Measurements from ENCODE around the gene FANCB.

Gene FANCB

DNA sequence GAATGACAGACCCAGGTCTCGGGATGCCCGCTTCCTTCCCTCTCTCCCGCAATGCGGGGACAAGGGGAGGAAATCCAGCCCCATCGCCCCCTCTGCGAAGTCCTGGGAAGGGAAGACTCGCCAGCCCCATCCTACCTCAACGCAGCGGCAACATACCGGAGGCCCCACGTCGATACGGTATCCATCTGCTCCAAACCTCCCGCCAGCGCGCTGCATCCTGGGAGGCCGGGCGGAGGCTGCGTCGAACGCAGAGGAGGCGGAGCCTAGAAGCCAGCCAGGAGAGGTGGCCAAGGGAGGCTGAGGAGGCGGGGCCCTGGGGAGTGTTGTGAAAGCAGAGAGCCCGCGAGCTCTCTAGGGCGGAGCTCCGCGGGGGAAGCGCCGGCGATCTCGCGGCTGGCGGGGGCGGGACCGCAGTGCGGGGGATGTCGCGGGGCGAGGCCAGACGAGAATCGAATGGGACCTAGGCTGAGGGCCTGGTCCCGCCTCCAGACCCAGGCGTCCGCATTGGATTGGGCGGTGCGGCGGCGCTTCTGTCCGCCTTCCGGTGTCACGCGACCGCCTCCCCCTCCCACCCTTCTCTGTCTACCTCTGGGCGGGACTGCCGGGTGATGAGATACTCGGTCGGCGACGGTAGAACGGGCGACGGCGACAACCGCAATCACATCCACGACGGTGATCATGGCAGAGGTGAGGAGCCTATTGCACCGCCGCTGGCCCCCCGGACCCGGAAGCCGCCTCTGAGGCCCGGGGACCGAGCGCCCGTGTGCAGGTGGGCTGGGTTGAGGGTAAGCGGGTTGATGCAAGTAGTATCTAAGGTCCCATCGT lies at the start of gene FANCB, which contains the start of gene MOSPD2:
Gene FANCB, minus strand, starts transcription at position 219 of the 825 bp plus-strand sequence. CDS start 7,559 bp downstream, outside the sequence.
Gene MOSPD2, plus strand, starts transcription at position 571 of the 825 bp plus-strand sequence. Its CDS starts 108 bp downstream, at position 679.
- peak; percentile 93 for DNase-seq

DNA sequence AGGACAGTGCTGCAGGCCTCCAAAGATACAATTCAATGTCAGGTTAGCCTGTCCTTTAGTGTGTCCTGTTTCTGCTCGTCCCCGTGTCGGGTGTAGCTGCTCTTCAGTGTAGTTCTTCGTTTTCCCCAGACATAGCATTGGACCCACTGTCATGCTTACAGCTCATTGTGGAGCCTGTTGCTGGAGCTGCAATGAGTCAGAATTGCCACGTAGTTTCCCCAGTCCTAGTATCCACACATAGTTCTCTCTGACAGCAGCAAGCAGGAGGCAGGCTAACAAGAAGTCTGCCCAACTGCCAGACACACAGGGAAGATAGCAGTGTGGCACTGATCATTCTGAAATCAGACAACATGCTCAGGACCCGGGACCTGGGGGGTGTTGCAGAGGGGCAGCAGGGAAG lies 49.6 kb upstream of the FANCB start:
- DNase-seq, result no peak

DNA sequence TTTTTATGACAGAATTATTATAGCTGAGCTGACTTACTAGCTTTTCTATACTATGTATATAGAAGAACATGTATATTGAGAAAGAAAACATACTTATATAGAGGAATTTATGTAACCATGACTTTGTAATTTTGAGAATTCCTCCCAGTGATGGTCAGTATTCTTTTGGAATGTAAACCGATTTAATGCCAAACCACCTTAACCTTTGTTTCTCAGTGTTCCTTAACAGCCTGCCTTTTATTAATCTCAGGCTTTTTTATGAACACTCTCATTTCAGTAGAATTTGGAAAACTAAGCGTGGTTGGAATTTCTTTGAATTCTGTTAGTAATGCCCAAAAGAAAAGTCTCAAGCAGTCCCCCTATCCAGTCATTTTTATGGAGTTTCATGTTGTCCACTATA lies 47.3 kb upstream of the FANCB start:
- no peak for DNase-seq

DNA sequence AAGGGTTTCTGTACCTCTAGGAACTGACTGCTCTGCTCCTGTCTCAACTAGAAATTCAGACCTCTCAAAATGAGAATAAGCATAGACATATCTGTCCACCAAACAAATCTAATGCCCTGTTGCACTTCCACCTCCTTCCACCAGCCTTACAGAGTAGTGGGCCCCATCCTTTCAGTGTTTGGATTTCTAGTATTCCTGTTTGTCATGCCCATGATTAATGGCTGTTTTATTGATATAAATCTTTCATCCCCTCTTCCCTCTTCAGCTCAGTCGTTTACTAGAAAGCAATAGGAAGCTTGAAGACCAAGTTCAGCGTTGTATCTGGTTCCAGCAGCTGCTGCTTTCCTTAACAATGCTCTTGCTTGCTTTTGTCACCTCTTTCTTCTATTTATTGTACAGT lies 46.5 kb upstream of the FANCB start:
- DNase-seq, result no peak

DNA sequence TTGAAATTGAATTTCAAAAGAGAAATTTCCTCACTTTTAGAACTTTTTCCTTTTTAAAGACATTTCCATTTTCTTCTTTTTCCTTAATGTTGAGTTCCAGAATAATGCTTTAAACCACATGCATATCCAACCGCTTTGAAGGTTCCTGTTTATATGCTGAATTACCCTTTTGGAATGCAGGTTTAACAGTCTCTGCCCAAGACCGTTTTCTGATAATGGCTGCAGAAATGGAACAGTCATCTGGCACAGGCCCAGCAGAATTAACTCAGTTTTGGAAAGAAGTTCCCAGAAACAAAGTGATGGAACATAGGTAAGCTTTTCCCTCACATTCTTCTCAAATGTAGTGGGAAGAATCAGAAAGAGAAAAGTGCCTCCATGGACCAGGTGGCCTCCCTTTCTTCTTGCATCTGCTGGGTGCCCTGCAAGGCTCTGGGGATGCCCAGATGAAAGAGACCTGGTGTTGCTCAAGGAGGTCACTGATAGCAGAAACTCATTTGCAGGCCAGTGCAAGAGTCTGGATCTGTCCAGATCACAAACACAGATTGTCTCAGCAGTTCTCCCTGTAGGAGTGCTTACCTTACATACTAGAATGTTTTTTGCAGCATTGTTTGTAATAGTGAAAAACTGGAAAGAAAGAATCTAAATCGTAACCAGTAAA lies 43.3 kb upstream of the FANCB start:
- no peak for DNase-seq

DNA sequence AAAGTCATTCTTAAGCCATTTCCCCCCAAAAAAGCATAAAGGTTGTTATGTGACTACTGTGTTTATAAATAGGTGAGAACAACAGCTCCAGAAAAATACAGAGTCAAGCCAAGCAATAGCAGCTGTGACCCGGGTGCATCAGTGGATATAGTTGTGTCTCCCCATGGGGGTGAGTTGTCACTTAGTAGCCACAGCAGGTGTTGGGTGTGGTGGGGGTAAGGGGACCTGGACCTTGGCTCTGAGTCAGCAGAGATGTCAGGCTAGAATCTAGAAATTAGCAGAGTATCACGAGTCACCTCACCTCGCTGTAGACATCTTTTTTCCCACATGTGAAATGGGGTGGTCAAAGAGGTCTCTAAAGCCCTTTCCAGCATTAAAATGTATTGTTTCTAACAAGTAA lies 42.7 kb upstream of the FANCB start:
- no peak for DNase-seq

DNA sequence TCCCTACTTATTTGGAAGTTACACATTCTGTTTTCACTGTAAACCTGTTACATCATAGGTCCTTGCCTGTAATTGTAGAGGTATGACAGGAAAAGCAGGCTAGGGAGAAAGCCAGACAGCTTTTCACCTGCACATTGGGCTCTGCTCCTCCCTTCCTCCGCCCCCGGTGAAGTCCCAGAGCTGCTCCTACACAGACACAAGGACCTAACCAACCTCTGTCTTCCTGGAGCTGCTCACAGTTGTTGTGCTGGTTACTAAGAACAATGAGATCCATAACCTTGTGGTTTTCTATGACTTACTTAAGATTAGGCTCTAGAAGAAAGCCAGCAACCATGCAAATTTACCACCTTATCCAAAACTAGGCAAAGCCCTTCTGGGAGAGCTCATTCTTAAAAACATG lies 40.4 kb upstream of the FANCB start:
- no peak for DNase-seq

DNA sequence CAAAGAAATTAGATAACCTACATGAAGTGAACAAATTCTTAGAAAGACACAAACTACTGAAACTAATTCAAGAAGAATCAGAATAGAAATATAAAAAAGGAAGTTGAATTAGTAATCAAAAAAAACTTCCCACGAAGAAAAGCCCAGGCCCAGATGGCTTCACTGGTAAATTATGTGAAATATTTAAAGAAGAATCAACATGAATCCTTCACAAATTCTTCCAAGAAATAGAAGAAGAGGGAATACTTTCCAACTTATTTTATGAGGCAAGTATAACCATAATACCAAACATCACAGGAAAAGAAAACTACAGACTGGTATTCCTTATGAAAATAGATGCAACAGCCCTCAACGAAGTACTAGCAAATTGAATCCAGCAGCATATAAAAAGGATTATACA lies 31.0 kb upstream of the FANCB start:
- no peak for DNase-seq

DNA sequence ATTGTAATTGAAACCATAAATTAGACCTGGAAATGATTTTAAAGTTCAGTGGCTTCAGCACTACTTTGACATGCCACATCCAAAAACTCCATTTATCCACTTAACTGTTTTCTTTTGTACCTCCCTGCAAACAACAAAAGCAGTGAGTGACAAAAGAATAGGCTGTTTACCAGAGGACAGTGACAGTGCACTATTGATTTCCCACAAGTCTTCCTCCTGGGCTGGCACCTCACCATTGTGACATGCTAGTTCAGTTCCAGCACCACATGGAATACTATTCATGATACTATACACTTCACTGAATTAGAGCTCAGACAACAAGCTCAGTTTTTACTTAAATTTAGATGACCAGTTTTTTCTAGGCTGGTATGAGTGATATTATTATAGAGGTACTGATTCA lies 29.7 kb upstream of the FANCB start:
- no peak for DNase-seq

DNA sequence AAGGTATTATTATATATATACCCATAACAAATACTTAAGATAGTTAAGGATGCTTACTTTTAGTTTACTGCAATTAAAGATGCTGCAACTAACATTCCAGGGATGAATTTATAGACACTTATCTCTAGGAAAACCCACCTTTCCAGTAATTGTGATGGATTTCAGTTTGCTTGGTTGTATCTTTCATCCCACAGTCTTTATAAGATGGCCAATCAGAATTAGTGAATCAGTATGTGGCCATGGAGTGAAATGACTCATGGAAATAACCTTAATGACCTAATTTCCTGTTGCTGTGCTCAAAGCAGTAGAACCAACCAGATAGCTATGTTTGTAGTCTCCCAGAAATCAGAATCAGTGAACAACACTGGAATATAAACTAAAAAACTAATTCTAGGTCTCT lies 26.7 kb upstream of the FANCB start:
- DNase-seq, result no peak

DNA sequence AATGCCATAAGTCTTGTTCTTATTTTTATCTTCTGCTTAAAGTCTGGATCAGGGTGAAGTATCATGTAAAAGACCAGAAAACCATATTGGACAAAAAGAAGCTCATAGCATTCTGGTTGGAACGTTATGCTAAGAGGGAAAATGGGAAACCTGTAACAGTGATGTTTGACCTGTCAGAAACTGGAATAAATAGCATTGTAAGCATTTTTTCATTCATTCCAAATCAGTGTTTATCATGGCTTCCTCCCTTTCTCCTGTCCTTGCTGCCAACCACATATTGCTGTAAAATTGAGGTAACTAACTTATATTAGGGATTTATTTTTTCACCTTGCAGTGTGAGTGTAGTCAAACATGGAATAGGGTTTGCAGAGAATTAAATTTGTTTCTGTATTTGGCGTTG lies 24.2 kb upstream of the FANCB start:
- DNase-seq, result no peak

DNA sequence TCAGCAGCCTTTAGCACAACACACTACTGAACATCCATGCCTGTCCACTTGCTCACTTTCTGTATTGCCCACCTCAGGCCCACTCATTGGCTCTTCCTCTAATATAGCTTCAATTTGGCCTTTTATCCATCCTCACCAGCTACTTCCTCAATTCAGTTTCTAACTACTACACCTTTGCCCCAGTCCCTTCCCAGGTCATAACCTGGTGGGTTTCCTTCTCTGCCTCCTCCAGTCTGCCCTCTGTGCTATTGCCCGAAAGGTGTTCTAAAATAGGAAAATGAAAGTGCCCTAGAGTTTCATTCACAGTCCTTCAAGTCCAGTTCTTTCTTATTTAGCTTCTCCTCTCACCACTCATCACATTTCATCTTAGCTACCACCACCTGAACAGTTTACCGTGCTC lies 23.4 kb upstream of the FANCB start:
- no peak for DNase-seq

DNA sequence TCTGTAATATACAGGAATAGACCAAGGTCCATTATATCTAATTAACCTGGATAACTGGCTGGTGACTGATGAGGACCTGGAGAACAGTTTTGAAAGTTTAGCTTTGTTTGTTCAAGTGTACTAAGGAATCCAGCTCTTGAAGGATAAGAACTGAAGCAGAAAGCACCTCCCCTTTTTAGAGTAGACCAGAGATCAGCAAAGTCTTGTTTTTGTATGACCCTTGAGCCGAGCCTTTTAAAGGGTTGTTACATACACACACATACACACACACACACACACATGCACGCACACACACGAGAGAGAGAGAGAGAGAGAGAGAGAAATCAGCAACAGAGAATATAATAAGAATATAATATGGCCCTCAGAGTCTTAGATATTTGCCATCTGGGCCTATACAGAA lies 13.4 kb upstream of the FANCB start:
- DNase-seq, result no peak

DNA sequence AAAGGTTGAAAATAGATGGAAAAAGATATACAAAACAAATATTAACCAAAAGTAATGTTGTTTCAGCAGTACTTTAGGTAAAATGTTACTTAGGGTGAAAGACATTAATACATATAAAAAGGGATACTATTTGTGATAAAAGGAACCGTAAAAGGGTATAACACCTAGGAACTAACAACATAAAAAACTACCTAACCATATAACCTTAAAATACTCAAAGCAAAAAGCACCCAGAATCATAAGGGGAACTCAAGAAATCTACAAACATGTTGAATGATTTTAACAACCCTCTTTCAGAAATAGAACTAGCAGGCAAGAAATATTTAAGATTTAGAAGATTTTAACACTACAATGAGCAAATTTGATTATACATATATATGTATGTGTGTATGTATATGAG lies 11.8 kb upstream of the FANCB start:
- DNase-seq, result no peak

DNA sequence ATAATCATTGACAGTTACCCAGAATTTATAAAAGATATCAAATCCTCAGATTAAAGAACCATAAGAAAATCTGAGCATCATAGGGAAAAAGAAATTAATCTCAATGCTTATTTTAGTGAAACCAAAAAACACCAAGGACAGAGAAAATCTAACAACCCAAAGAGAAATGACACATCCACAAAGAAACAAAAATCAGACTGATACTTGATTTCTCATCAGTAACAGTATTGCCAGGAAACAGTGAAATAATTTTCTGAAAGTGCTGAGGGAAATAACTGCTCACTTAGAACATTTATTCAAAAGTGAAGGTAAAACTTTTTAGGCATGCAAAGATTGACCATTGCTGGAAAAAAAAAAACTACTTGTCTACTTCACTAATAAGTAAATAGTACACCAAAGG lies 11.0 kb upstream of the FANCB start:
- no peak for DNase-seq

DNA sequence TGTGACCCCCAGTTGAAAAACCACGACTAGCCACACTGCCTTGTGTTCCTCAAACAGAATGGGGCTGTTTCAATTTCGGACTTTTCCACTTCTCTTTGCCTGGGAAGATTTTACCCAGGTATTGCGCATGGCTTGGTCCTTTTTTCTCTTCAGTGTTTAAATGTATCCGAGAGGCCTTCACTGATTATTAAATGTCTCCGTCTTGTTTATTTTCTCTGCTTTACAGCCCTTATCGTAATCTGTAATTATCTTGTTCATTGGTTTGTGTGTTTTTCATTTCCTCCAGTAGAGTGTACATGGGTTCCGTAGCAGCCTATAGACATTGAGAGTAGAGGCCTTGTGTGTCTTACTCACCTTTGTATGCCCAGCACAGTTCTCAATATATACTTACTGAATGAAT lies 2.8 kb upstream of the FANCB start:
- no peak for DNase-seq

DNA sequence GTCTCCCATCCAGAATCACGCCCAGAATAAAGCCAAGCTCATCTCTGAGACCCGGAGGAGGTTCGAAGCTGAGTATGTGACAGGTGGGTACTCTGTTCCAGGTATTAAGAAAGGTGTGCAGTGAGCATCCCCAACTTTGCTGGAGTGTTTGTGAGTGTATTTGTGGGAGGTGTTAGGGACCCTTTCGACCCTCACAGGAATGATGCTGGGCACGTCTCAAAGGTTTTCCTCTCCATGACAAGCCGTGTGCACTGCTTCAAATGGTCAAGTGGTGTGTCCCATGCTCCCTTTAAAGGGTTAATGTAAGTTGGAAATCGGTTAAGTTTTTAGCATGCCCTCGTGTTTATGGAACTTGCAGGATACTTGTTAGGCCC lies 794 bp upstream of the FANCB start:
- DNase-seq, result no peak

DNA sequence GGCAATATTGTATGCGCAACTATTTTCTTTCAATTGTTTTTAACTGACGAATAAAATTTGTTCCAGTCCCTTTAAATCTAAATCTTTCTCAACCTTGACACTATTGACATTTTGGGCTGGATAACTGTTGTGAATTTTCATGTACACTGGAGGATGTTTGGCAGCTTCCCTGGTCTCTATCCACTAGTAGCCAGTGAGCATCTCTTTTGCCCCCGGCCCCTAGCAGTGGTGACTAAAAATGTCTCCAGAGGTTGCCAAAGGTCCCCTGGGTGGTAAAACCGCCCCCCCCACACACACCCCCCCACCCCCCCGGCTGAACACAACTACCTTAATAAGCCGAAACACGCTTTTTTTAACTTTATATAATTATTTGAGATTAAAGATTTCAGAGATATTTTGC lies 514 bp downstream of the FANCB start:
- no peak for DNase-seq

DNA sequence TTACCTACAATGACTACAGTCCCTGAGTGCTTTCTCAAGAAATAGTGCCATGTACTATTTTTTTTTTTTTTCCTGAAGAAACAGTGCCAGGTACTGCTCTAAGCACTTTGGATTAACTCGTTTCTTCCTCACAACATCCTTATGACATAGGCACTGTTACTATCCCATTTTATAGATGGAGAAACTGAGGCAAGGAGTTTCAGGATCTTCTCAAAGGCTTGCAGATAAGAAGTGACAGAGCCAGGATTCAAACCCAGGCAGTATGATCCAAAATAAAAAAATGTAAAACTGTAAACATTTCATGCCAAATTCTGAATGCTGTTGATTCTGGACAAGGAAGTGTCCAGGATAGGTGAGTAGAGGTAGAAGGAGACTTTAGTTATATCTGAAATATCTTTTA lies 1.1 kb downstream of the FANCB start:
- DNase-seq, result no peak

DNA sequence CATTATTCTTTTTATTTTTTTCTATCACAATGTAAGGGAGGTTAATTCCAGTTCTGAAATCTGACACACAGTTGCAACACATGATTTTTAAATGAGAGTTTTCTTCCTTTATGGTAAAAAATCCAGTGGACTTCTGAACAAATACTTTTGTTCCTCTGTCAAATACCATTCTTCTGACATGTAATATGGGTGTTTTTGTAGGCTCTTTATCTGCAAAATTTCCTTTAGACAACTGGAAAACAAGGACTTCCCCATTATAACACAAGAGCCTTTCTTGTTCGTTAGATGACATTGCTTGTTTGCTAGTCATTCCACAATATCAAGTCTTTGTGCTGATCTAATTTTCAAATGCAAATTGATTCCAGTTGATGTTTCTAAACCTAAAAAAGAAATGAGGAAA lies 7.7 kb downstream of the FANCB start:
- DNase-seq, result no peak

DNA sequence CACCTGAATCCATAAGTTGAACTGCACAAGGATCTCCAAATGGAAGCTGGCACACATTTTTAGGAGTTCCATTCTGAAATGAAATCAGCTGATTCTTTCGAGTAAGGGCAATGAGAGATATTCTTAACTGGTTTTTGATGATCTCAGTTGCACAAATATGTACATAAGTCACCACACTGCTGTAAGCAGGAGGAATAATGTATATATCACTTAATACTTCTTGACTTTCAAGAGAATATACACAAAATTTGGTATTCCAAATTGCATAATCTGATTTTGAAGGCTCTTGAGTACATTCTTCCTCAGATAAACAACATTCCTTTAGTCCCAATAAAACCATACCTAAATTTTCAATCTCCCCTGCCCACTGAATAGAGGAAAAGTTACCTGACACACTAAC lies 8.2 kb downstream of the FANCB start:
- DNase-seq, result no peak

DNA sequence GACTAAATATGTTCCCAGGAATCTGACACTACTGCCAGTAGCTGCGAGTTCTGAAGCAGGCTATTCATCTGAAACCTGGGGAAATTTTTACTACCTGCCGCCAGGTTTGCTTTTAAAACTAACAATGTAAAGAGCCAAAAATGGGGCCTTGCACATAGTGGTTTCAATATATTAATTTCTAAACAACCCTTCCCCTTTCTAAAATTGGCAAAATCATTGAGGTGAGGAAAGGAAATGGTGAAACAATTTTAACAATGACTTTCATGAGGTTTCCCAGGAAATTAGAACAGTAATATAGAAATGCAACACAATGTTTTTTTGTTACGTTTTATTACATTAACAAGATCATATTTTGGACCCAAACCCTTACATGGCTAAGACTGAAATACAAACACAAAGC lies 21.3 kb downstream of the FANCB start:
- no peak for DNase-seq

DNA sequence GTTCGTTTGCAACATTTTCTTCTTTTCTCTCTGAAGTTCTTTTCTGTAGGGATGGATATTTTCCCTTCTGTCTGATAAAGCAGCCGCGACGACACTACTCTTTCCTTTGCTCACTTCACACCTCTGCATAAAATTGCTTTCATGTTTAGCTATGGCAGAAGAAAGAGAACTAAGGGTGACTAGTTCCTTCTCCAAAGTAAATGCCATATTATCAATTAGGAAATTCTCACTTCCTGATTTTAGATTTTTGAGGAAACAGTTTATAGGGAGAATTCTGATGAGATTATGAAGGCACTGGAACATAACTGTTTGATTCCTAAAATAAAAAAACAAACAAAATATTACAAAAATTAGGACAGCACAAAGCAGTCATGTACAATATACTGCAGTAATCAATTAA lies 29.2 kb downstream of the FANCB start:
- DNase-seq, result no peak

DNA sequence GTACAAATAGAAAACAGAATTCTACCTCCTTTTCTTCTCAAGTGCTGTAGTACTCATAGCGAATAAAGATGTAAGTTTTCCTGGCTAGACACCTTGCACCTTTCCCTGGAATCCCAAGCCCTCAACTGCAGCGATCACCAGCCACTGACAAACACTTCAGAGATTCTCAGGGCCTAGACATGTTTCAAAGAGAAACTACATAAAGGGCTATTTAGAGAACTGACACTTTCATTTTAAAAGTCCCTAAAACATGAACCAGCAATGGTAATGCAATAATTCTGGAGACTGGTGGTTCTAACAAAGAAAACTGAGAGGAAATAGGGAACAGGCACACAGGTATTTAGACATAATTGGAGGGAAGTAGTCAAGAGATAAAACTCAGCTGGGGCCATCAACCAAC lies 35.7 kb downstream of the FANCB start:
- DNase-seq, result no peak

DNA sequence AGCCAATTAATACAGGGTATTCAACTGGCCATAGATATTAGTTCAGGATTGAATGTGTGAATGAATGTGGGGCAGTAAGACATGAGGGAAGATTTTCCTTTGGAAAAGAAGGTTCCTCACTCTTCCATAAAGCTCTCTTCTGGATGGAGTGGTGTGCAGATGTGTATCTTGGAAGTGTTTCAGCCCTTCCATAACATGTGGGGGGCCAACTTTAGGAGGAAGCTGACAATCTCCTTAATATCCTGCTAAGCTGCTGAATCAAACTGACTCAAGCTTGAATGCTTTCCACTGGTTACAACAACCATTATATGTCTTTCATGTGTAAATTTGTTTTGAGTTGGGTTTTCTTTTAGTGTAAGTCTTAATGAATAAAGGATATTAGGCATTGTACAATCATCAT lies 40.3 kb downstream of the FANCB start:
- DNase-seq, result no peak
